PFSK-1 (cell line): ENCODE data around the gene ZNF362.

ENCODE experiments used
- FOXP2 ChIP-seq: optimal IDR thresholded peaks from 2 replicates; pipeline ENCODE3; 2011; ENCODE audit warnings: borderline replicate concordance, control low read depth, inconsistent platforms; ENCODE audit not compliant: insufficient read depth; ENCODE audit errors: extremely low read length, extremely low read depth
- POLR2AphosphoS5 ChIP-seq: IDR thresholded peaks from 2 replicates; pipeline ENCODE4 v1.6.1; 2012; ENCODE audit warnings: low read depth, mild to moderate bottlenecking, control low read depth, low read length, moderate library complexity
- REST ChIP-seq, 2 experiments: IDR thresholded peaks; 2 replicates each; pipeline versions ENCODE4 v1.6.1 to v1.8.0; 2011 to 2012; ENCODE audit warnings: low read depth in 2 of 2, low read length in 2 of 2, control low read depth in 1 of 2, inconsistent platforms in 1 of 2, mild to moderate bottlenecking in 1 of 2, moderate library complexity in 1 of 2; ENCODE audit not compliant: insufficient read depth in 1 of 2
- SIN3A ChIP-seq: IDR thresholded peaks from 2 replicates; pipeline ENCODE4 v1.6.1; 2012; ENCODE audit warnings: mild to moderate bottlenecking, low read length, moderate library complexity, borderline replicate concordance; ENCODE audit not compliant: insufficient read depth
- TAF1 ChIP-seq: IDR thresholded peaks from 2 replicates; pipeline ENCODE4 v1.6.1; 2012; ENCODE audit warnings: low read length, control low read depth, borderline replicate concordance; ENCODE audit not compliant: insufficient read depth

The ZNF362 gene

GRCh38 chr1:33236498-33236897 is 19.8 kb upstream of the ZNF362 start:
- TF ChIP-seq POLR2AphosphoS5 = no peak
- no peak for TF ChIP-seq FOXP2
- no peak for TF ChIP-seq SIN3A
- no peak for TF ChIP-seq REST (IDR thresholded peaks at IDR 0.05; ENCODE audit: insufficient read depth in 1 of 2, low read depth in 2 of 2, low read length in 2 of 2)
- TF ChIP-seq TAF1 = no peak

- TF ChIP-seq POLR2AphosphoS5 (no peak), SIN3A (no peak), TAF1 (no peak), FOXP2 (no peak), REST (IDR thresholded peaks at IDR 0.05; ENCODE audit: insufficient read depth in 1 of 2, low read depth in 2 of 2, low read length in 2 of 2) (no peak)
Observed at GRCh38 chr1:33237579-33237978, 18.7 kb upstream of the ZNF362 start.

GRCh38 chr1:33241866-33242265 is 14.4 kb upstream of the ZNF362 start:
- TF ChIP-seq REST (IDR thresholded peaks at IDR 0.05; ENCODE audit: insufficient read depth in 1 of 2, low read depth in 2 of 2, low read length in 2 of 2) (no peak), FOXP2 (no peak), POLR2AphosphoS5 (no peak), TAF1 (no peak), SIN3A (no peak)

- TF ChIP-seq POLR2AphosphoS5 (no peak), SIN3A (no peak), TAF1 (no peak), FOXP2 (no peak), REST (IDR thresholded peaks at IDR 0.05; ENCODE audit: insufficient read depth in 1 of 2, low read depth in 2 of 2, low read length in 2 of 2) (no peak)
Observed at GRCh38 chr1:33242652-33243051, 13.6 kb upstream of the ZNF362 start.
